ENCODE measurements around the gene SFXN4. TPM values are rescaled to one million over a fixed set of nuclear protein-coding genes. Genes with fewer than 3 reads are reported as not detected.

The SFXN4 gene
- 17.3 and 21.9 TPM in 2 replicates for total RNA-seq

- DNase-seq (ENCODE audit: low read depth), result no peak
- H3K4me3 ChIP-seq (ENCODE audit: low read depth, low read length), result peak within 1 kb of the TSS; percentile 82
- no peak for TF ChIP-seq CTCF (IDR thresholded peaks at IDR 0.05; ENCODE audit: insufficient read depth, low read length, poor library complexity, severe bottlenecking)
- H3K36me3 ChIP-seq (ENCODE audit: control insufficient read depth, insufficient read depth, low read length), result no peaks in the 10 kb centered on the region
- H3K27me3 ChIP-seq (ENCODE audit: control insufficient read depth, insufficient read depth, low read length), result no peaks in the 10 kb centered on the region
These were observed at the start of gene SFXN4 for GRCh38 chr10:119165171-119166117. Gene SFXN4, minus strand, starts transcription at chr10:119165714. Its CDS starts 67 bp downstream, at chr10:119165647.

- no peak for TF ChIP-seq CTCF (IDR thresholded peaks at IDR 0.05; ENCODE audit: insufficient read depth, low read length, poor library complexity, severe bottlenecking)
- Histone ChIP-seq H3K36me3 (ENCODE audit: control insufficient read depth, insufficient read depth, low read length) (no peaks in the 10 kb centered on the region), H3K4me3 (ENCODE audit: low read depth, low read length) (no peak overlapping the region), H3K27me3 (ENCODE audit: control insufficient read depth, insufficient read depth, low read length) (no peaks in the 10 kb centered on the region)
- no peak for DNase-seq (ENCODE audit: low read depth)
These were observed 46.3 kb upstream of the SFXN4 start for GRCh38 chr10:119211625-119212441.

GRCh38 chr10:119211176-119211575 lies 45.7 kb upstream of the SFXN4 start:
- H3K27me3 ChIP-seq (ENCODE audit: control insufficient read depth, insufficient read depth, low read length), result no peaks in the 10 kb centered on the region
- H3K36me3 ChIP-seq (ENCODE audit: control insufficient read depth, insufficient read depth, low read length), result no peaks in the 10 kb centered on the region
- no peak for DNase-seq (ENCODE audit: low read depth)
- H3K4me3 ChIP-seq (ENCODE audit: low read depth, low read length), result no peak overlapping the region
- TF ChIP-seq CTCF (IDR thresholded peaks at IDR 0.05; ENCODE audit: insufficient read depth, low read length, poor library complexity, severe bottlenecking), result no peak

GRCh38 chr10:119210633-119211032 lies 45.1 kb upstream of the SFXN4 start:
- no peak overlapping the region for H3K4me3 ChIP-seq (ENCODE audit: low read depth, low read length)
- TF ChIP-seq CTCF (IDR thresholded peaks at IDR 0.05; ENCODE audit: insufficient read depth, low read length, poor library complexity, severe bottlenecking), result no peak

GRCh38 chr10:119209736-119210355 lies 44.3 kb upstream of the SFXN4 start:
- no peak for DNase-seq (ENCODE audit: low read depth)
- Histone ChIP-seq H3K27me3 (ENCODE audit: control insufficient read depth, insufficient read depth, low read length) (no peaks in the 10 kb centered on the region), H3K36me3 (ENCODE audit: control insufficient read depth, insufficient read depth, low read length) (no peaks in the 10 kb centered on the region), H3K4me3 (ENCODE audit: low read depth, low read length) (no peak overlapping the region)
- TF ChIP-seq CTCF (IDR thresholded peaks at IDR 0.05; ENCODE audit: insufficient read depth, low read length, poor library complexity, severe bottlenecking), result no peak

More at GRCh38 chr10:119210633-119211032, 45.1 kb upstream of the SFXN4 start:
- Histone ChIP-seq H3K36me3 (ENCODE audit: control insufficient read depth, insufficient read depth, low read length) (no peaks in the 10 kb centered on the region), H3K27me3 (ENCODE audit: control insufficient read depth, insufficient read depth, low read length) (no peaks in the 10 kb centered on the region)
- no peak for DNase-seq (ENCODE audit: low read depth)
